22Rv1 (cell line): Measurements from ENCODE around the gene LSM4.

ENCODE experiments used
- H3K27ac ChIP-seq: fragments of 450-650 bp; 2 replicates; pipeline ENCODE4 v1.5.1; 2017
- ZFX ChIP-seq: fragments of 450-650 bp; IDR thresholded peaks from 2 replicates; pipeline ENCODE4 v1.6.1; 2017; ENCODE audit warnings: antibody characterized with exemption, borderline replicate concordance
- TF ChIP-seq, protein P1 (sequence below): fragments of 450-650 bp; IDR thresholded peaks from 2 replicates; pipeline ENCODE4 v1.5.1; 2017; ENCODE audit warnings: mild to moderate bottlenecking

LSM4 gene

DNA sequence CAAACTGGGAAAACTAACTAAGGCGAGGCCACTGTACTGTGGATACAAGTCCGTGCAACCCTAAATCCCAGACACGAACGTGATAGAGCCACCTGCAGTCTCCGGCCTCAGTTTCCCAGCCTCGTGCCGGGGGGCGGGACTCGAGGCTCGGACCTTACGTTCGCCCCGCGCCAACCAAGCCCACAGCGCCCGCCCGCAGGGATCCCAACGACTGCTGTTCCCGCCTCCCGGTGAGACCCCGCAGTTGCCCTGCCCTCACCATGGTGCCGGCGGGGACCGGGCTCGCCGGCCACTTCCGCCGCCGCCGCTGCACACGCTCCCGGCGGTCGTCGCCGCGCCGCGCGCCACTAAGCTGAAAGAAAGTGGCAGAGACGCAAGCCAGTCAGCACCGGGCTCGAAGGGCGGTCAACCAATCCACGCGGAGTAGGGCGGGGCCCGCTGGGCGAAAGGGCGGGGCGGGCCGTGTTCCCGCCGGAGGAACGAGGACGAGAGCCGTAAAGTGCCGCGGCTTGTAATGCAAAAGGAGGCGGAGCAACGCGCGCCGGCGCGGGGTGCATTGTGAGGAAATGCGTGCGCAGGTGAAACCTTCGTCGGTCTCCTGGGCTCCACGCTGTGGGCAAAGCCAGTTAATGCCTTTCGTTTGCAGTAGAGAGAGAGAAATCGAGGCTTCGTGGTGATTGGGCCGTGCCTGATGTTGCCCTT is at the start of gene LSM4:
Gene LSM4, minus strand, starts transcription at position 318 of the 702 bp plus-strand sequence. Its CDS starts 56 bp downstream, at position 262.
- peak within 1 kb of the TSS; percentile 97 for H3K27ac ChIP-seq
- TF ChIP-seq, protein P1, sequence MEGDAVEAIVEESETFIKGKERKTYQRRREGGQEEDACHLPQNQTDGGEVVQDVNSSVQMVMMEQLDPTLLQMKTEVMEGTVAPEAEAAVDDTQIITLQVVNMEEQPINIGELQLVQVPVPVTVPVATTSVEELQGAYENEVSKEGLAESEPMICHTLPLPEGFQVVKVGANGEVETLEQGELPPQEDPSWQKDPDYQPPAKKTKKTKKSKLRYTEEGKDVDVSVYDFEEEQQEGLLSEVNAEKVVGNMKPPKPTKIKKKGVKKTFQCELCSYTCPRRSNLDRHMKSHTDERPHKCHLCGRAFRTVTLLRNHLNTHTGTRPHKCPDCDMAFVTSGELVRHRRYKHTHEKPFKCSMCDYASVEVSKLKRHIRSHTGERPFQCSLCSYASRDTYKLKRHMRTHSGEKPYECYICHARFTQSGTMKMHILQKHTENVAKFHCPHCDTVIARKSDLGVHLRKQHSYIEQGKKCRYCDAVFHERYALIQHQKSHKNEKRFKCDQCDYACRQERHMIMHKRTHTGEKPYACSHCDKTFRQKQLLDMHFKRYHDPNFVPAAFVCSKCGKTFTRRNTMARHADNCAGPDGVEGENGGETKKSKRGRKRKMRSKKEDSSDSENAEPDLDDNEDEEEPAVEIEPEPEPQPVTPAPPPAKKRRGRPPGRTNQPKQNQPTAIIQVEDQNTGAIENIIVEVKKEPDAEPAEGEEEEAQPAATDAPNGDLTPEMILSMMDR = no peak
- TF ChIP-seq ZFX = no peak

DNA sequence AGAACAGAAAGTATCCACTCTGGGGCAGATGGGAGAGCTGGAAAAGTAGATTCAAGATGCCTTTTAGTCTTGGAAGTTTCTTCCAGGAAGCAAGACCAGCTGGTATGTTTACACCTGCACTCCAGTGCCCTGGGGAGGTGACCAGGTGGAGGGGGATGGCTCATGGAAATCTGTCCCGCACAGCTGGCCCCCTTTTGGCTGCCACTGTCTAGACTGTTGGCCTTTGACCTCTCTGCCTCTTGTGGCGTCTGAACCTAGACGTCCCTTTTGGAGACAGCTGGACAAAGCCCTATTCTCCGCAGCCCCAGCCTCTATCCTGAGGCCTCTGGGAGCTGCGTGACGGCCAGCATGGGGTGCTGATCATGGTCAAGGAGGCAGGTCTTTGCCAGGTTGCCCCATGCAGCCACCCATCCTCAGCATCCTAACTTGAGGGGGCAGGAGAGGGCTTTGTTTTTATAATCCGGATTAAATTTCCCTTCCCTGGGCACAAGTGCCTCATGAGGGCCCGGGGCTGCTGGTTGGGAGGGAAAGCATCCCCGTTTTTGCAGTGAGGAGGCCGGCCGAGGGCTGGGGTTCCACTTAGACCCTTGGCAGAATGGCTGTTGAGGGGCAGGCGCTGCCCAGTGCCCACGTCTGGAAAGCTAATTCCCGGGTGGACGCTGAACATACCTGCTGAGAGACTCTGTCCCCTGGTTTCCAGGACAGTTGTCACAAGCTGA is 45.8 kb upstream of the LSM4 start:
- no peak for TF ChIP-seq ZFX
- TF ChIP-seq, protein P1 = no peak
- no peak overlapping the region for H3K27ac ChIP-seq

DNA sequence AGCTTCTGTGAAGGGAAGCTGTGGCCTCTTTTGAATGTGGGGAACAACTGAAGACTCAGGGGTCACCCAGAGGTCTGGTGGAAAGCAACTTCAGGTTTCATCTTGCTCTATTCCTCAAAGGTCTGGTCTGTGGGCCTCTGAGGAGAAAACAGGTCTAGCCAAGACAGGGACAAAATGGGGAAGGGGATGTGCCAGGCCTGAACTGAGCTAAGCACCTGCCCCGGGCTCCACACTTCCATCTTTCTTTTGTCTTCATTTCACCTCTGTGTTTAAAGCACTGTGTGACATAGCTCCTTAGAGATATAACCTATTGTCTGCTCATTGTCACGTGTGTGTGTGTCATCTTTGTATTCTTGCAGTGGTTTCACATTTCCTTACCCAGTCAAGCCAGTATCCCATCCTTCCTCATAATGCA is 43.2 kb upstream of the LSM4 start:
- H3K27ac ChIP-seq = peak overlapping the region; percentile 80
- TF ChIP-seq ZFX = no peak
- TF ChIP-seq, protein P1 = no peak

DNA sequence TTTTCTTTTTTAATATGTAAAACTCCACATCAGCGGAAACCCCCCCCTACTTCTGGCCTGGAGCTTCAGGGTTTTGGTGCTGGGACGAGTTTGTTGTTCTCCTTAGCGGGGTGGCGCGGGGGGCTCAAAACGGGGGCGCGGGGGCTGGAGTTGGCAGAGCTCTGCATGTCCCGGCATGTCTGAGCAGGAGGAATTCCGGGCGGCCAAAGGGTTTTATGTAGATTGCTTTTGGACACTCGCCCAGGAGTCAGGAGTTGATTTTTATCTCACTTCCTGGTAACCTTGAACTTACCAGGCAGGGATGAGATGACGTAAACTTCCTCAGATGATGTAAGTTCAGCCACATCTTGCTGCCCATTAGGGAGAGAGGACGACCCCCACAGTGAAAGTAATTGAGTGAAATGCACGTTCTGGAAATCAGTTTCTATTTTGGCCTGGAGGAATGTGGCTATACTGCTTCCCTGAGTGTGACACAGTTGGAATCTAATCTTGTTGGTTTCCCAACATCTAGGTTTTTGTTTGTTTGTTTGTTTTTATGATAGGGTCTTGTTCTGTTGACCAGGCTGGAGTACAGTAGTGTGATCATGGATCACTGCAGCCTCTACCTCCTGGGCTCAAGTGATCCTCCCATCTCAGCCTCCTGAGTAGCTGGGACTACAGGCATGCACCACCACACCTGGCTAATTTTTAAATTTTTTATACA is 42.1 kb upstream of the LSM4 start:
- peak overlapping the region; percentile 80 for H3K27ac ChIP-seq
- TF ChIP-seq ZFX = no peak
- TF ChIP-seq, protein P1 = no peak

DNA sequence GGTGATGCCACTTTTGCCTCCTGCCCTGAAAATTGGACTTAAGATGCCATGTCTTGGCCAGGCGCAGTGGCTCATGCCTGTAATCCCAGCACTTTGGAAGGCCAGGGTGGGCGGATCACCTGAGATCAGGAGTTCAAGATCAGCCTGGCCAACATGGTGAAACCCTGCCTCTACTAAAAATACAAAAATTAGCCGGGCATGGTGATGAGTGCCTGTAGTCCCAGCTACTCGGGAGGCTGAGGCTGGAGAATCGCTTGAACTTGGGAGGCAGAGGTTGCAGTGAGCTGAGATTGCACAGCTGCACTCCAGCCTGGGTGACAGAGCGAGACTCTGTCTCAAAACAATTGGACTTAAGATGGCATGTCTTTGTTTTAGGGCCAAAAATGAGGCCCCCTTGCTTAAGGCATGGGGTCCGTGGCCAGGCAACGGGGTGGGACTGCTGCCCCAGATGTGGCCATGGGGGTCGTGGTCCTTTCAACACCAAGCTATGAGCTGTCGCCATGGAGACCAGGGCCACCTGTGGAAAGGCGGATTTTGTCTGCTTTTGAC is 41.5 kb upstream of the LSM4 start:
- peak overlapping the region; percentile 80 for H3K27ac ChIP-seq

DNA sequence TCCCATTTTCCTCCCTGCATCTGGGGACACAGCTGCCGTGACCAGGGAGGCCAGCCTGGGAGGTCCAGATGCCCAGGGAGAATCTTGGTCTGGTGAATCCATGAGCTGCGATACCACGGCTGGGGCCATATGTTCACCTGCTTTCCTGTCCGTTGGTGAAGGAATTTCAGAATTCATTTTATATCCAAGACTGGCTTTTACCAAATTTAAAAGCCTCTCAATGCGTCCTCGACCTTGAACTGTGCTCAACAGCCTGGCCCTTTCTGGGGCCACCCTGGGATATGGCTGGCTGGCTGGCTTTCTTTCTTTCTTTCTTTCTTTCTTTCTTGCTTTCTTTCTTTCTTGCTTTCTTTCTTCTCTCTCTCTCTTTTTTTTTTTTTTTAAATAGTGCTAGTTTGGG is 40.9 kb upstream of the LSM4 start:
- TF ChIP-seq, protein P1 = no peak
- TF ChIP-seq ZFX = no peak
- H3K27ac ChIP-seq = peak overlapping the region; percentile 80

DNA sequence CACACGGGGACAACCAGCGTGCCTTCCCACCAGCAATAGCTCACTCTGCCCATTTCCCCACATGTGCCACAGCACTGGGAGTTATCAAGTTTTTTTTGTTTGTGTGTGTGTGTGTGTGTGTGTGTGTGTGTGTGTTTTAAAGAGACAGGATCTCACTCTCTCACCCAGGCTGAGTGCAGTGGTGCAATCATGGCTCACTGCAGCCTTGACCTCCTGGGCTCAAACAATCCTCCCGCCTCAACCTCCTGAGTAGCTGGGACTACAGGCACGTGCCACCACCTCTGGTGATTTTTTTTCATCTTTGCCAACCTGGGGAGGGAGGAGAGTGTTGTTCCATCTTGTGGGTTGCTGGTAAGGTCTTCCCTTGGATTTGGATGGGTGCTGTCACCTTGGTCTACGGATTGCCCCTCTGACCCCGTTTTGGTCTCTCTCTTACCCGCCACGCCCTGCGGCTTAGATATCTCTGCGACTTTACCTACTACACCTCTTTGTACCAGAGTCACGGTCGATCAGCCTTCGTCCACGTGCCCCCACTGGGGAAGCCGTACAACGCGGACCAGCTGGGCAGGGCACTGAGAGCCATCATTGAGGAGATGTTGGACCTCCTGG is 40.2 kb upstream of the LSM4 start:
- H3K27ac ChIP-seq = peak overlapping the region; percentile 80; the same call in 1 of the 2 replicates
- TF ChIP-seq, protein P1 = no peak
- no peak for TF ChIP-seq ZFX
